ENCODE data around the gene DOK4. TPM values are rescaled to one million over a fixed set of nuclear protein-coding genes. Genes with fewer than 3 reads are reported as not detected.

Gene DOK4
- total RNA-seq, 1 donor from 2014 or later = 4.4 TPM

DNA sequence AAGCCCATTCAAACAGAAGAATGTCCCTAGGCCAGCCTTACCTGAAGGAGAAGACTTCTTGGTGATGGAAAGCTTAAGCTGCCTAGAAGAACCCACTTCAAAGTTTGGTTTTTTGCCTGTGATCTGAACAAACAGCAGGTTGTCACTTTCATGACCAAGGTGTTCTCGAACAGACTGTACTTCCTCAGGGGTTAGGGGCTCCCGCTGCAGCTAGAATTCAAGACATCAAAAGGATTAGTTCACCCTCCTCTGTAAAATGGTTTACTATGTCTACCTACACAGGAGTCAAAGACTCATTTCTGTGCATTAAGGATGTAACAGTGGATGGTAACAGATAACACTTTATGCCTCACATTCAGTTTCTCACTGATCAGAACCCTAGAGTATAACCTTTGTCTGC, 52.3 kb downstream of the DOK4 start:
- Mint-ChIP-seq H3K27me3 (ENCODE audit: insufficient read depth) (no peaks in the 10 kb centered on the region), H3K4me1 (ENCODE audit: low read depth) (no peaks in the 10 kb centered on the region), H3K4me3 (no peak overlapping the region), H3K27ac (no peak overlapping the region), H3K9me3 (no peaks in the 10 kb centered on the region), H3K36me3 (ENCODE audit: low read depth) (peaks cover 53% of the 10 kb centered on the region)
- DNase-seq (ENCODE audit: low spot score) = no peak
- intact Hi-C loops (cut with micrococcal nuclease) = no loop called here

DNA sequence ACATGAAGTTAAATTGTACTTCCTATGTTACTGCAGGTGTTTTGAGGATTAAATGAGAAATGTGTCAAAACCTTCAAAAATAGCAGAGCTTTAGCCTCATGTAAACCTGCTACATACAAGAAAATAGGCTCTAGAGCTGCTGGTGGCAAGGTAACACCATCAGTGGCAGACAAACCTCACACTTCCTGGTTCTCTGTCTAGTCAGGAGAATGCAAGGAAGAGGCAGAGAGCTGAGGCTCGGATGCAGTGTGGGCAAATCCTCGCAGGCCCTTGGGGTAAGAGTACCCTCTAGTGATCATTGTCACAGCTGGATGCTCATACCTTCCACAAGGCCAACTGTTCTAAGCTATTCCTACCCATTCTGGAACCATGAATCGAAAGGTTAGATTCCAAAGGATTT, 53.3 kb downstream of the DOK4 start:
- Mint-ChIP-seq H3K27me3 (ENCODE audit: insufficient read depth) (no peaks in the 10 kb centered on the region), H3K9me3 (no peaks in the 10 kb centered on the region), H3K27ac (no peak overlapping the region), H3K4me3 (no peak overlapping the region), H3K4me1 (ENCODE audit: low read depth) (no peaks in the 10 kb centered on the region), H3K36me3 (ENCODE audit: low read depth) (peaks cover 56% of the 10 kb centered on the region)
- no peak for DNase-seq (ENCODE audit: low spot score)
- intact Hi-C loops (cut with micrococcal nuclease) = no loop called here

DNA sequence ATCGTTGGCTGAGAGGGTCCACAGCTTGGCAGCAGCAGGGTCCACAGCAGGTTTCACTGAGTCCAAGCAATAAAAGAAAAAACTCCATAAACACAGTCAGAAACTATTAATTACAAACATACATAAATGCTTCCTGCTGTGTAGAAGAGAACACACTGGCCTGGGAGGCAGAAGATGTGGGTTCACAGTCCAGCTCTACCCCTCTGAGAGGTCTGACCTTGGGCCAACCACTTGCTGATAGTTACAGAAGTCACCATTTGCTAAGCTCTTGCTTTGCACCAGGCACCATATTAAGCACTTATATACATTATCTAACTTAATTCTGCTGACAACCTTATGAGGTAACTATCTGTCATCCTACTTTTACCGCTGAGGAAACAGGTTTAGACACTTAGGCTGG, 53.8 kb downstream of the DOK4 start:
- H3K4me3 Mint-ChIP-seq = no peak overlapping the region
- no peaks in the 10 kb centered on the region for H3K27me3 Mint-ChIP-seq (ENCODE audit: insufficient read depth)
- no peak for DNase-seq (ENCODE audit: low spot score)
- no peaks in the 10 kb centered on the region for H3K4me1 Mint-ChIP-seq (ENCODE audit: low read depth)
- H3K9me3 Mint-ChIP-seq = no peaks in the 10 kb centered on the region
- intact Hi-C loops (cut with micrococcal nuclease) = no loop called here
- H3K36me3 Mint-ChIP-seq (ENCODE audit: low read depth) = peaks cover 58% of the 10 kb centered on the region
- H3K27ac Mint-ChIP-seq = no peak overlapping the region

DNA sequence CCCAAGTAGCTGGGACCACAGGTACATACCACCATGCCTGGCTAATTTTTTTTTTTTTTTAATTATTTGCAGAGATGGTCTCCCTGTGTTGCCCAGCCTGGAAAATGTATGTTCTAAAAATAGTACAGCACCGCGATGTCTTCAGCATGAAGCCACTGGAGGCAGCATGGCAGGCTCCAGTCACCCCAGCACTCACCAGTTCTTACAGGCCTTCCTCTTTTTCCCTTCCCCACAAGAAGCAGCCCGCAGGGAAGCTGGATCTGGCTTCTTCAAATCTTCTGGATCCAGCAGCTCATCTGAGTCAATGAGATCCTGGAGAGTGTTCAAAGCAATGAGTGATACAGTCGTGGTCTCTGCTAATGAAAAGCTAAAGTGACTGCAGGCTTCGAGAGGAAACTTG, 55.3 kb downstream of the DOK4 start:
- intact Hi-C loops (cut with micrococcal nuclease) = no loop called here
- no peaks in the 10 kb centered on the region for H3K4me1 Mint-ChIP-seq (ENCODE audit: low read depth)

DNA sequence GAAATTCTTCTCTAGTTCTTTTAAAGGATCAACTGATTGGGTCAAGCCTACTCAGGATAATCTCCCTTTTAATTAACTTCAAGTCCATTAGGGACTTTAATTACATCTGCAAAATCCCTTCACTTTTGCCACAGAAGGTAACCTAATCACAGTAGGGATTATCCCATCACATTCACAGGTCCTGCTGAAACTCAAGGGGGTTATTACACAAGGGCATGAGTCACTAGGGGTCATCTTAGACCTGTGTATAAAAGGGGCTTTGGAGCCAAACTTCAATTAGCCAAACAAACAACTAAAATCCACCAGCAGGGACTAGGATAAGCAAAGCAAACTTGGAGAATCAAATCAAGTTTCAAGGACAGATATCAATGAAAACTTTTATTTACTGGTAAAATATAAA, 58.5 kb downstream of the DOK4 start:
- no peak for DNase-seq (ENCODE audit: low spot score)
- H3K27ac Mint-ChIP-seq = no peak overlapping the region
- peaks cover 37% of the 10 kb centered on the region for H3K36me3 Mint-ChIP-seq (ENCODE audit: low read depth)
- no peak overlapping the region for H3K4me3 Mint-ChIP-seq
- intact Hi-C loops (cut with micrococcal nuclease) = no loop called here
- no peaks in the 10 kb centered on the region for H3K27me3 Mint-ChIP-seq (ENCODE audit: insufficient read depth)
- no peaks in the 10 kb centered on the region for H3K4me1 Mint-ChIP-seq (ENCODE audit: low read depth)
- no peaks in the 10 kb centered on the region for H3K9me3 Mint-ChIP-seq

More for the DNA sequence above, 55.3 kb downstream of the DOK4 start:
- no peak for DNase-seq (ENCODE audit: low spot score)
- Mint-ChIP-seq H3K4me3 (no peak overlapping the region), H3K27ac (no peak overlapping the region), H3K9me3 (no peaks in the 10 kb centered on the region), H3K36me3 (ENCODE audit: low read depth) (peaks cover 59% of the 10 kb centered on the region), H3K27me3 (ENCODE audit: insufficient read depth) (no peaks in the 10 kb centered on the region)

DNA sequence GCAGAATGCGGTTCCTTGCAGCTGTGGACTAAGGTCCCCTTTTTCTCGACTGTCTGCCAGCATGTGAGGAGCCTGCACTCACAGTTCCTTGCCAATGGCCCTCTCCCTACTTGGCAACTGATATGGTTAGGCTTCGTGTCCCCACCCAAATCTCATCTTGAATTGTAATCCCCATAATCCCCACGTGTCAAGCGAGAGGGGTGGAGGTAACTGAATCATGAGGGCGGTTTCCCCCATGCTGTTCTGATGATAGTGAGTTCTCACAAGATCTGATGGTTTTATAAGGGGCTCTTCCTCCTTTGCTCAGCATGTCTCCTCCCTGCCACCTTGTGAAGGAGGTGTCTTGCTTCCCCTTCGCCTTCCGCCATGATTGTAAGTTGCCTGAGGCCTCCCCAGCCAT, 59.0 kb downstream of the DOK4 start:
- DNase-seq (ENCODE audit: low spot score) = no peak
- Mint-ChIP-seq H3K36me3 (ENCODE audit: low read depth) (peaks cover 34% of the 10 kb centered on the region), H3K27me3 (ENCODE audit: insufficient read depth) (no peaks in the 10 kb centered on the region), H3K9me3 (no peaks in the 10 kb centered on the region), H3K4me3 (no peak overlapping the region), H3K27ac (no peak overlapping the region), H3K4me1 (ENCODE audit: low read depth) (no peaks in the 10 kb centered on the region)
- intact Hi-C loops (cut with micrococcal nuclease) = no loop called here

DNA sequence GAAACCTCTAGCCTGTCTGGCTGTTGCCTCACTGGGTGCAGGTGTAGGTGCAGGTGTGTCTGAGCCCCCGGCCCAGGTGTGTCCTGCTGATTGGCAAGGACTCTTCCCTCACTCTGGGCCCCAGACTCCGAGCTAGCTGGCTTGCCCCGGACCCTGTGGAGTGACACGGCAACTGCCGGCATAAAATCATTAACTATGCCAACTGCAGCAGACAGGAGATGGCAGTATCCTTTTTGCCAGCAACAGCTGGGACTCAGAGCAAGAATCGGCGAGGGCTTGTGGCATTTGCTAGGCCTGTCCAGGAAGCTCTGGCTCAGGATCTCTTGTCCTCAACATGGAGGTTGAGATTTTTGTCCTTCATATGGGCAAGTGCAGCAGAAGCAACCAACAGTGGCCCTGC, 59.9 kb downstream of the DOK4 start:
- no peaks in the 10 kb centered on the region for H3K4me1 Mint-ChIP-seq (ENCODE audit: low read depth)

DNA sequence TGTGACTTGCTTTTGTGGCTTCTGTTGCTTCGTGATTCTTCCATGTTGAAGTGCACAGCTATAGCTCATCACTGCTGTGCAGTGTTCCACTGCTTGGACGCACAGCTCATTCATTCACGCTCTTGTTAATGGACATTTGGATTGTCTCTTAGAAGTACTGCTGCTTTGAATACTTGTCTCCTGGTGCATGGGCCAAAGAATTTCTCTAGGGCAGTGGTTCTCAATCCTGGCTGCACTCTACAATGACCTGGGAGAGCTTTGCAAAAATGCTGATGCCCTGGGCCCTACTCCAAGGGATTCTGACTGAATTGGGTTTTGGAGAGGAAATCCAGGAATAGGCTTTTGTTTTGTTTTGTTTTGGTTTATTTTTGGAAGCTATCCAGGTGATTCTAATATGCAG, 61.7 kb downstream of the DOK4 start:
- no peak overlapping the region for H3K27ac Mint-ChIP-seq
- H3K4me1 Mint-ChIP-seq (ENCODE audit: low read depth) = peaks cover 3% of the 10 kb centered on the region
- H3K27me3 Mint-ChIP-seq (ENCODE audit: insufficient read depth) = no peaks in the 10 kb centered on the region
- no peak overlapping the region for H3K4me3 Mint-ChIP-seq
- intact Hi-C loops (cut with micrococcal nuclease) = no loop called here
- H3K36me3 Mint-ChIP-seq (ENCODE audit: low read depth) = peaks cover 18% of the 10 kb centered on the region
- H3K9me3 Mint-ChIP-seq = no peaks in the 10 kb centered on the region
- DNase-seq (ENCODE audit: low spot score) = no peak

More for the DNA sequence above, 59.9 kb downstream of the DOK4 start:
- H3K4me3 Mint-ChIP-seq = no peak overlapping the region
- no peaks in the 10 kb centered on the region for H3K27me3 Mint-ChIP-seq (ENCODE audit: insufficient read depth)
- H3K36me3 Mint-ChIP-seq (ENCODE audit: low read depth) = peaks cover 31% of the 10 kb centered on the region
- no peaks in the 10 kb centered on the region for H3K9me3 Mint-ChIP-seq
- intact Hi-C loops (cut with micrococcal nuclease) = no loop called here
- DNase-seq (ENCODE audit: low spot score) = no peak
- H3K27ac Mint-ChIP-seq = no peak overlapping the region

DNA sequence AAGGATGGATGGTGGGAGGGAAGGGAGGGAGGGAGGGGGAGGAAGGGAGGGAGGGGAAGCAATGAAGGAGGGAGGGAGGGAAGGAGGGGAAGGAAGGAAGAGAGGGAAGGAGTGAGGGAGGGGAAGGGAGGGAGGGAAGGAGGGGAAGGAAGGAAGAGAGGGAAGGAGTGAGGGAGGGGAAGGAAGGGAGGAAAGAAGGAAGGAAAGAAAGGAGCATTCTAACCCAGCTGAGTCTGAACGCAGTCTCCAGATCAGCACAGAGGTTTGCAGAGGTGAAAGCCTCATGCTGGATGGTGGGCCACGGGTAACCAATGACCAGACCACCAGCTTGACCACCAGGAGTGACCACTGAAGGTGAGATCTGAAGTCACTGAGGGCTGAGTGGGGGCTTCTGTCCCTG, 63.1 kb downstream of the DOK4 start:
- no peaks in the 10 kb centered on the region for H3K9me3 Mint-ChIP-seq
- H3K27ac Mint-ChIP-seq = no peak overlapping the region
- peaks cover 9% of the 10 kb centered on the region for H3K36me3 Mint-ChIP-seq (ENCODE audit: low read depth)
- no peak overlapping the region for H3K4me3 Mint-ChIP-seq
- peaks cover 10% of the 10 kb centered on the region for H3K4me1 Mint-ChIP-seq (ENCODE audit: low read depth)
- intact Hi-C loops (cut with micrococcal nuclease) = no loop called here
- no peaks in the 10 kb centered on the region for H3K27me3 Mint-ChIP-seq (ENCODE audit: insufficient read depth)
- no peak for DNase-seq (ENCODE audit: low spot score)

DNA sequence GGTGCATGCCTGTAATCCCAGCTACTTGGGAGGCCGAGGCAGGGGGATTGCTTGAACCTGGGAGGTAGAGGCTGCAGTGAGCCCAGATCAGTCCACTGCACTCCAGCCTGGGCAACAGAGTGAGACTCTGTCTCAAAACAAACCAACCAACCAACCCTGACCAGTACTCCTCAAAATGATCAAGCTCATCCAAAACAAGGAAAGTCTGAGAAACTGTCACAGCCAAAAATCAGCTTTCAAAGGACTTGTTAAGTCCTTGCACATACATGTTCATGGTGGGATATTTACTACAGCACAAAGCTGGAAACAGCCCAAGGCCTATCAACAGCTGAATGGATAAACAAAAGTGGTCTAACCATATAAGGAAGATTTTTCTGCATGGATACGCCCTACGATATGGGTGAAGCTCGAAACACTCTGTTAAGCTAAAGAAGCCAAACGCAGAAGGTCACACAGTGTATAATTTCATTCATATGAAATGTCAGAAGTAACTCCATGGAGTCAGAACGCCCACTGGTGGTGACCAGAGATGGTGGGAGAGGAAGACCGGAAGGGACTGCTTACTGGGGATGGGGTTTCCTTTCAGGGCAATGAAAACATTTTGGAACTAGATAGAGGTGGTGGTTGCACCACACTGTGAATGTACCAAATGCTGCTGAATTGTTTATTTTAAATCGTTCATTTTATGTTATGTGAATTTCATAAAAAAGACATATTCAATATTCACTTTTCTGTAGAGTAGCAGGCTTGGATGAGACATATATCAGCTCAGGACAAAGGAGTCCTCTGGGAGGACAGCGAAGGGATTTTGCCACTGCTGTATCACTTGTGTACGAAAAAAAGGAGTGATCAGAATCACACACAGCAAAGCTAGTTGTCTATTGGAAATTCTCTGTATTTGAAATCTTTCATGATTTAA, 64.0 kb downstream of the DOK4 start:
- Mint-ChIP-seq H3K27me3 (ENCODE audit: insufficient read depth) (no peaks in the 10 kb centered on the region), H3K36me3 (ENCODE audit: low read depth) (peaks cover 1% of the 10 kb centered on the region), H3K4me1 (ENCODE audit: low read depth) (peaks cover 14% of the 10 kb centered on the region), H3K27ac (no peak overlapping the region), H3K9me3 (no peaks in the 10 kb centered on the region), H3K4me3 (no peak overlapping the region)
- no peak for DNase-seq (ENCODE audit: low spot score)
- intact Hi-C loops (cut with micrococcal nuclease) = no loop called here

Other genes starting within 250 kb of the DOK4 start
- gene ARL2BP, start 241.2 kb downstream of the DOK4 start, total RNA-seq = 29.1 and 29.7 TPM in 2 replicates
- 0.26 TPM in 1 of 2 replicates, not detected in the other for gene PLLP, start 201.8 kb downstream of the DOK4 start, total RNA-seq
- 11.4 and 11.5 TPM in 2 replicates for gene CCL22, start 127.7 kb downstream of the DOK4 start, total RNA-seq
- gene CX3CL1, start 114.0 kb downstream of the DOK4 start, total RNA-seq = not detected in 2 replicates
- gene CCL17, start 81.7 kb downstream of the DOK4 start, total RNA-seq = 1.3 and 1.6 TPM in 2 replicates
- 98.0 and 98.4 TPM in 2 replicates for gene CIAPIN1, start 39.1 kb downstream of the DOK4 start, total RNA-seq
- gene COQ9, start 39.0 kb downstream of the DOK4 start, total RNA-seq = 51.2 and 51.6 TPM in 2 replicates
- 89.2 and 90.9 TPM in 2 replicates for gene POLR2C, start 23.8 kb downstream of the DOK4 start, total RNA-seq
- gene CCDC102A, start 50.1 kb upstream of the DOK4 start, total RNA-seq = 5.7 and 7.3 TPM in 2 replicates
- gene ADGRG5, start 56.1 kb upstream of the DOK4 start, total RNA-seq = 5.8 and 7.4 TPM in 2 replicates
- gene ADGRG1, start 142.1 kb upstream of the DOK4 start, total RNA-seq = 6.4 and 7.7 TPM in 2 replicates
- not detected in 2 replicates for gene ADGRG3, start 181.8 kb upstream of the DOK4 start, total RNA-seq
- not detected in 2 replicates for gene DRC7, start 208.3 kb upstream of the DOK4 start, total RNA-seq
- 46.1 and 49.1 TPM in 2 replicates for gene KATNB1, start 249.3 kb upstream of the DOK4 start, total RNA-seq